ENCODE measurements around the gene ATP9B. TPM values are rescaled to one million over a fixed set of nuclear protein-coding genes. Genes with fewer than 3 reads are reported as not detected.

Gene ATP9B
- total RNA-seq, 3 donors from 2014 or later (not counting 1 experiment from before 2014, with no cell fraction given), result 66.0 to 78.9 (median 68.0) TPM

GRCh38 chr18:79204889-79205807, 136.0 kb downstream of the ATP9B start:
- intact Hi-C loops (cut with micrococcal nuclease), result loop anchor here (5.0 kb wide), 1 partner anchor 122 kb away; no protein-coding TSS in a partner anchor
- no peak overlapping the region for H3K27ac Mint-ChIP-seq
- TF ChIP-seq, protein P1, sequence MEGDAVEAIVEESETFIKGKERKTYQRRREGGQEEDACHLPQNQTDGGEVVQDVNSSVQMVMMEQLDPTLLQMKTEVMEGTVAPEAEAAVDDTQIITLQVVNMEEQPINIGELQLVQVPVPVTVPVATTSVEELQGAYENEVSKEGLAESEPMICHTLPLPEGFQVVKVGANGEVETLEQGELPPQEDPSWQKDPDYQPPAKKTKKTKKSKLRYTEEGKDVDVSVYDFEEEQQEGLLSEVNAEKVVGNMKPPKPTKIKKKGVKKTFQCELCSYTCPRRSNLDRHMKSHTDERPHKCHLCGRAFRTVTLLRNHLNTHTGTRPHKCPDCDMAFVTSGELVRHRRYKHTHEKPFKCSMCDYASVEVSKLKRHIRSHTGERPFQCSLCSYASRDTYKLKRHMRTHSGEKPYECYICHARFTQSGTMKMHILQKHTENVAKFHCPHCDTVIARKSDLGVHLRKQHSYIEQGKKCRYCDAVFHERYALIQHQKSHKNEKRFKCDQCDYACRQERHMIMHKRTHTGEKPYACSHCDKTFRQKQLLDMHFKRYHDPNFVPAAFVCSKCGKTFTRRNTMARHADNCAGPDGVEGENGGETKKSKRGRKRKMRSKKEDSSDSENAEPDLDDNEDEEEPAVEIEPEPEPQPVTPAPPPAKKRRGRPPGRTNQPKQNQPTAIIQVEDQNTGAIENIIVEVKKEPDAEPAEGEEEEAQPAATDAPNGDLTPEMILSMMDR (IDR thresholded peaks at IDR 0.05), result no peak

DNA sequence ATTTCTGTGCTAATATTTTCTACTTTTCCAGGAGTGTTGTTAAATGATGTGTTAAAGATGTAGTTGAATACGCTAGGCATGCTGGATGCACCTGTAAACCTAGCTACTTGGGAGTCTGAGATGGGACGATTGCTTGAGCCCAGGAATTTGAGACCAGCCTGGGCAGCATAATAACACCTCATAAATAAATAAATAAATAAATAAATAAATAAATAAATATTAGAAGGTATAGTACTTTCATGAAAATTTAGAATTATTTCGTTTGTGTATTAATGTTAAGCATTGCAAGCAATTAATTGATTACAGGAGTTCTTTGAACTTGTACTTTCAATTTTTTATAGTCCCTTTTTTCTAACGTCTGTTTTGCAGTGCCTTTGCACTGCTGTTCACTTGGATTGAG, 137.2 kb downstream of the ATP9B start:
- Histone ChIP-seq H3K27me3 (ENCODE audit: control insufficient read depth, insufficient read depth, low read length) (no peaks in the 10 kb centered on the region), H3K36me3 (ENCODE audit: control insufficient read depth, insufficient read depth, low read length) (peaks cover 13% of the 10 kb centered on the region), H3K27ac (ENCODE audit: low read length) (no peak overlapping the region), H3K9me3 (ENCODE audit: control insufficient read depth, insufficient read depth, low read length) (no peaks in the 10 kb centered on the region), H3K4me3 (ENCODE audit: low read length) (no peak overlapping the region), H3K4me1 (ENCODE audit: control insufficient read depth, insufficient read depth, low read length) (peaks cover 9% of the 10 kb centered on the region)
- WGBS (ENCODE audit: insufficient coverage), result 97% methylated on average over 3 of the region's 4 CpGs
- Mint-ChIP-seq H3K4me1 (peaks cover 16 to 27% of the 10 kb centered on the region in 2 donors), H3K27ac (no peak overlapping the region), H3K27me3 (ENCODE audit: low read depth in 2 of 2) (no peaks in the 10 kb centered on the region), H3K4me3 (no peak overlapping the region), H3K9me3 (no peaks in the 10 kb centered on the region), H3K36me3 (no peaks in the 10 kb centered on the region)
- TF ChIP-seq, protein P1 (IDR thresholded peaks at IDR 0.05), result no peak
- ATAC-seq, result no peak
- no peak for DNase-seq
- intact Hi-C loops (cut with micrococcal nuclease), result no loop called here

More at GRCh38 chr18:79204889-79205807, 136.0 kb downstream of the ATP9B start:
- H3K9me3 Mint-ChIP-seq, result peaks cover 2 to 5% of the 10 kb centered on the region in 2 donors
- H3K36me3 ChIP-seq (ENCODE audit: control insufficient read depth, insufficient read depth, low read length), result peaks cover 13% of the 10 kb centered on the region
- H3K36me3 Mint-ChIP-seq, result peaks cover 7% of the 10 kb centered on the region
- H3K27me3 Mint-ChIP-seq (ENCODE audit: low read depth in 2 of 2), result no peaks in the 10 kb centered on the region
- H3K4me3 ChIP-seq (ENCODE audit: low read length), result no peak overlapping the region
- peaks cover 14% of the 10 kb centered on the region for H3K4me1 ChIP-seq (ENCODE audit: control insufficient read depth, insufficient read depth, low read length)
- H3K27me3 ChIP-seq (ENCODE audit: control insufficient read depth, insufficient read depth, low read length), result no peaks in the 10 kb centered on the region
- ATAC-seq (no peak), DNase-seq (no peak)
- H3K9me3 ChIP-seq (ENCODE audit: control insufficient read depth, insufficient read depth, low read length), result no peaks in the 10 kb centered on the region
- peaks cover 23 to 31% of the 10 kb centered on the region in 2 donors for H3K4me1 Mint-ChIP-seq
- 96% methylated on average over 10 of the region's 13 CpGs for WGBS (ENCODE audit: insufficient coverage)
- no peak overlapping the region for H3K27ac ChIP-seq (ENCODE audit: low read length)
- H3K4me3 Mint-ChIP-seq, result no peak overlapping the region

DNA sequence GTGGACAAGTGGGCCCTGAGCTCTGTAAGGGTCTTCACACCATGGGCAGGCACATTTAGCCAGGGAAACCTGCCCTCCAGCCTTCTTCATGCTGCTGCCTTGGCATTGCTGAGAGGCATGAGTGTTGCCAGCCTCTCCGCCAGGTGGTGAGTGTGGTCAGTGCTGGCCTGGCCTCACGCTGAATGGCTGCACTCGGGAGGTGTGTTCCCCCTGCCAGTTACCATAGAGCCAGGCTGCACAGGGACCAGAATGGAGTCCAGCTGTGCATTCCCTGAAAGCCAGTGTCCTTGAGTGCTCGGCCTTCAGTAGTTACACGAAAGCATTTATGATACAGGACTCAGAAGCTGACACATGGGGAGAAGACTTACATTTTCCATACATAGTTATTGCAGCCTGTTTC, 139.7 kb downstream of the ATP9B start:
- Mint-ChIP-seq H3K4me3 (no peak overlapping the region), H3K27me3 (ENCODE audit: low read depth in 2 of 2) (no peaks in the 10 kb centered on the region), H3K4me1 (peaks cover 0 to 16% of the 10 kb centered on the region in 2 donors), H3K36me3 (no peaks in the 10 kb centered on the region), H3K9me3 (no peaks in the 10 kb centered on the region), H3K27ac (no peak overlapping the region)
- no peaks in the 10 kb centered on the region for H3K9me3 ChIP-seq (ENCODE audit: control insufficient read depth, insufficient read depth, low read length)
- peaks cover 13% of the 10 kb centered on the region for H3K36me3 ChIP-seq (ENCODE audit: control insufficient read depth, insufficient read depth, low read length)
- no peaks in the 10 kb centered on the region for H3K4me1 ChIP-seq (ENCODE audit: control insufficient read depth, insufficient read depth, low read length)
- ATAC-seq (no peak), DNase-seq (no peak)
- H3K27ac ChIP-seq (ENCODE audit: low read length), result no peak overlapping the region
- intact Hi-C loops (cut with micrococcal nuclease), result no loop called here
- WGBS (ENCODE audit: insufficient coverage), result 98% methylated on average over 5 of the region's 5 CpGs
- H3K27me3 ChIP-seq (ENCODE audit: control insufficient read depth, insufficient read depth, low read length), result no peaks in the 10 kb centered on the region
- H3K4me3 ChIP-seq (ENCODE audit: low read length), result no peak overlapping the region
- TF ChIP-seq, protein P1 (IDR thresholded peaks at IDR 0.05), result no peak

Measured in natural killer cell (primary cell).